ENCODE measurements around the gene CCDC188.

DNA sequence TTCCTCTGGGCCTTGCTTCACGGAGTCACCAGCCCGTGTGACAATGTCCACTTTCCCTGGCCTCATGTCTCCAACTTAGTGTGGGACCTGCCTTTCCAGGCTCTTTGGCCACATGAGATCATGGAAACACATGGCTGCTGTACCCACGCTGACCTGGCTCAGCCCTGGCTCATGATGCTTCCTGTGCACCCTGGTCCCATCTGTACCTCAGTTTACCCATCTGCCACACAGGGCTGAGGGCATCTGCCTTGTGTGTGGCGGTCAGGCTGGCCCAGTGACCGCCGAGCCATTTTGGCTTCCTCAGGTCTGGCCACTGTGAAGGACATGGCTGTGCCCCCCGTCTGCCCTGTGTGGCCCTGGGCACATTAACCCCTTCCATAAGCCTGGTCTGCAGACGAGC, 32.2 kb upstream of the CCDC188 start:
- TF ChIP-seq, protein P1, sequence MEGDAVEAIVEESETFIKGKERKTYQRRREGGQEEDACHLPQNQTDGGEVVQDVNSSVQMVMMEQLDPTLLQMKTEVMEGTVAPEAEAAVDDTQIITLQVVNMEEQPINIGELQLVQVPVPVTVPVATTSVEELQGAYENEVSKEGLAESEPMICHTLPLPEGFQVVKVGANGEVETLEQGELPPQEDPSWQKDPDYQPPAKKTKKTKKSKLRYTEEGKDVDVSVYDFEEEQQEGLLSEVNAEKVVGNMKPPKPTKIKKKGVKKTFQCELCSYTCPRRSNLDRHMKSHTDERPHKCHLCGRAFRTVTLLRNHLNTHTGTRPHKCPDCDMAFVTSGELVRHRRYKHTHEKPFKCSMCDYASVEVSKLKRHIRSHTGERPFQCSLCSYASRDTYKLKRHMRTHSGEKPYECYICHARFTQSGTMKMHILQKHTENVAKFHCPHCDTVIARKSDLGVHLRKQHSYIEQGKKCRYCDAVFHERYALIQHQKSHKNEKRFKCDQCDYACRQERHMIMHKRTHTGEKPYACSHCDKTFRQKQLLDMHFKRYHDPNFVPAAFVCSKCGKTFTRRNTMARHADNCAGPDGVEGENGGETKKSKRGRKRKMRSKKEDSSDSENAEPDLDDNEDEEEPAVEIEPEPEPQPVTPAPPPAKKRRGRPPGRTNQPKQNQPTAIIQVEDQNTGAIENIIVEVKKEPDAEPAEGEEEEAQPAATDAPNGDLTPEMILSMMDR (conservative IDR thresholded peaks at IDR 0.05 in 1 of 2, IDR thresholded peaks at IDR 0.05 in 1 of 2; ENCODE audit: extremely low read depth in 1 of 2, insufficient read depth in 1 of 2, low read depth in 1 of 2, low read length in 2 of 2), result no peak
- no peak for TF ChIP-seq EZH2 (IDR thresholded peaks at IDR 0.05; ENCODE audit: borderline replicate concordance, low read length)

All from mammary epithelial cell (primary cell).